ENCODE data around the gene TOMM20. TPM values are rescaled to one million over a fixed set of nuclear protein-coding genes. Genes with fewer than 3 reads are reported as not detected.

The TOMM20 gene
- total RNA-seq, 2 donors from 2014 or later: 76.2 to 127 TPM

- intact Hi-C loops (cut with DNase I): no loop called here
- no peak for TF ChIP-seq CTCF (IDR thresholded peaks at IDR 0.05)
- no peaks in the 10 kb centered on the region for H3K4me1 ChIP-seq
- H3K27me3 ChIP-seq: no peaks in the 10 kb centered on the region
- H3K4me3 ChIP-seq: no peak overlapping the region
- no peak overlapping the region for H3K27ac ChIP-seq
- H3K9ac ChIP-seq (ENCODE audit: low read depth in 2 of 2, low read length in 2 of 2): no peak overlapping the region
- no peaks in the 10 kb centered on the region for H3K36me3 ChIP-seq
- no peak for DNase-seq
- no peaks in the 10 kb centered on the region for H3K9me3 ChIP-seq
Measured at GRCh38 chr1:235145639-235146038, 17.0 kb upstream of the TOMM20 start.

GRCh38 chr1:235142991-235143390 is 14.4 kb upstream of the TOMM20 start:
- H3K27me3 ChIP-seq: no peaks in the 10 kb centered on the region
- no peak overlapping the region for H3K4me3 ChIP-seq
- no peak for DNase-seq
- no peaks in the 10 kb centered on the region for H3K4me1 ChIP-seq
- intact Hi-C loops (cut with DNase I): no loop called here
- TF ChIP-seq CTCF (IDR thresholded peaks at IDR 0.05): no peak
- no peak overlapping the region for H3K27ac ChIP-seq
- no peak overlapping the region for H3K9ac ChIP-seq (ENCODE audit: low read depth in 2 of 2, low read length in 2 of 2)
- H3K9me3 ChIP-seq: no peaks in the 10 kb centered on the region
- no peaks in the 10 kb centered on the region for H3K36me3 ChIP-seq

DNA sequence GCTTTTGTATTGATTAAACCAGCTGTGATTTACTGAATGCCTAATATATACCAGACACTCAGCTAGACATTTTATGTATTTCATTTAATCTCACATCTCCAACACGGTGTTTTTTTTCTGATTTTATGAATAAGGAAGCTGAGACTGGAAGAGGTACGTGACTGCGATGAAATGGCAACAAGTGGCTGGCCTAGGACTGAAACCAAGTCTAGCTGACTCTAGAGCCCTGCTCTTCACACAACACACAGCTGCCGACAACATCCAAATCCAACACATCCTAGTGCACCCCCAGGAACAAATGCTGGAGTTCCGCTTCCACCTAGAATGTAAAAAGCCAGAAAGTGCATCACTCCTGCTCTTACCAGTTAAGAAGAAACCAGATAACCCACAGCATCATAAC is 10.7 kb upstream of the TOMM20 start:
- H3K9me3 ChIP-seq: no peaks in the 10 kb centered on the region
- no peaks in the 10 kb centered on the region for H3K4me1 ChIP-seq
- no peak for DNase-seq
- H3K9ac ChIP-seq (ENCODE audit: low read depth in 2 of 2, low read length in 2 of 2): no peak overlapping the region
- no peak for TF ChIP-seq CTCF (IDR thresholded peaks at IDR 0.05)
- H3K36me3 ChIP-seq: peaks cover 7% of the 10 kb centered on the region
- H3K27me3 ChIP-seq: no peaks in the 10 kb centered on the region
- H3K4me3 ChIP-seq: no peak overlapping the region
- no peak overlapping the region for H3K27ac ChIP-seq
- intact Hi-C loops (cut with DNase I): no loop called here

GRCh38 chr1:235138821-235139220 is 10.2 kb upstream of the TOMM20 start:
- Histone ChIP-seq H3K4me1 (no peaks in the 10 kb centered on the region), H3K9ac (ENCODE audit: low read depth in 2 of 2, low read length in 2 of 2) (no peak overlapping the region), H3K27ac (no peak overlapping the region), H3K36me3 (peaks cover 7% of the 10 kb centered on the region), H3K9me3 (no peaks in the 10 kb centered on the region), H3K27me3 (no peaks in the 10 kb centered on the region), H3K4me3 (no peak overlapping the region)
- TF ChIP-seq CTCF (IDR thresholded peaks at IDR 0.05): no peak
- intact Hi-C loops (cut with DNase I): no loop called here
- DNase-seq: no peak

DNA sequence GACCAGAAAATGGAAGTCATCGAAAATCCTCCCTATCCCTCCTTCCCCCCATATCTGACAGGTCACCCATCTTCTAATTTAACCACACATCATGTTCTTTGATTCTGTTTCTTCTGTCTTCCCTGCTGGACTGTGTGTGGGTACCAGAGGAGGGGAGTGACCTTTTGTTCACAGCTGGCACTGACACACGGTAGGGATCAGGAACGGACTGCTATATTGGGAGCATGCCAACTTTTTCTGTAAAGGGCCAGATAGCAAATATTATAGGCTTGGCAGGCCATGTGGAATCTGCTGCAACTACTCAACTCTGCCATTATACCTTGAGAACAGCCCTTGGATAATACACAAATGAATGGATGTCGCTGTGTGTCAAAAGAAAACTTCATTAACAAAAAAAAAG is 7.5 kb upstream of the TOMM20 start:
- intact Hi-C loops (cut with DNase I): no loop called here
- H3K36me3 ChIP-seq: peaks cover 7% of the 10 kb centered on the region
- H3K27me3 ChIP-seq: no peaks in the 10 kb centered on the region
- H3K27ac ChIP-seq: no peak overlapping the region
- no peak overlapping the region for H3K4me3 ChIP-seq
- H3K9ac ChIP-seq (ENCODE audit: low read depth in 2 of 2, low read length in 2 of 2): no peak overlapping the region
- no peaks in the 10 kb centered on the region for H3K9me3 ChIP-seq
- no peak for TF ChIP-seq CTCF (IDR thresholded peaks at IDR 0.05)
- no peak for DNase-seq
- no peaks in the 10 kb centered on the region for H3K4me1 ChIP-seq

DNA sequence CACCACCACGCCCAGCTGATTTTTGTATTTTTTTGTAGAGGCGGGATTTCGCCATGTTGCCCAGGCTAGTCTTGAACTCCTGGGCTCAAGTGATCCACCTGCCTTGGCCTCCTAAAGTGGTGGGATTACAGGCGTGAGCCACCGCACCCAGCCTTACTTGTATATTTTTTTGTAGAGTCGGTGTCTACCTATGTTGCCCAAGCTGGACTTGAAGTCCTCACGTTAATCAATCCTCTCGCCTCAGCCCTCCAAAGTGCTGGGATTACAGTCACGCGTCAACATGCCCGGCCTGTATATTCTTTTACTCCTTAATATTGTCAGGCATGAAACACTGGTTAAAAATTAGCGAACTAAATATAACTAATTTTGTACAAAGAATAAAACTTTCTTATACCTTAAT is 5.5 kb upstream of the TOMM20 start:
- Histone ChIP-seq H3K27me3 (no peaks in the 10 kb centered on the region), H3K27ac (no peak overlapping the region), H3K9me3 (no peaks in the 10 kb centered on the region), H3K9ac (ENCODE audit: low read depth in 2 of 2, low read length in 2 of 2) (no peak overlapping the region), H3K36me3 (peaks cover 7% of the 10 kb centered on the region), H3K4me1 (no peaks in the 10 kb centered on the region), H3K4me3 (no peak overlapping the region)
- no peak for TF ChIP-seq CTCF (IDR thresholded peaks at IDR 0.05)
- intact Hi-C loops (cut with DNase I): no loop called here
- no peak for DNase-seq

Measured in colonic mucosa (tissue), 4 donors.